Measurements from ENCODE around the gene NUDCD3. TPM values are rescaled to one million over a fixed set of nuclear protein-coding genes. Genes with fewer than 3 reads are reported as not detected.
A peak's percentile ranks its signal among the peaks of the same experiment; 100 is the strongest.

The NUDCD3 gene
- total and polyA plus RNA-seq, 8 donors = 12.9 to 147 (median 29.5) TPM

DNA sequence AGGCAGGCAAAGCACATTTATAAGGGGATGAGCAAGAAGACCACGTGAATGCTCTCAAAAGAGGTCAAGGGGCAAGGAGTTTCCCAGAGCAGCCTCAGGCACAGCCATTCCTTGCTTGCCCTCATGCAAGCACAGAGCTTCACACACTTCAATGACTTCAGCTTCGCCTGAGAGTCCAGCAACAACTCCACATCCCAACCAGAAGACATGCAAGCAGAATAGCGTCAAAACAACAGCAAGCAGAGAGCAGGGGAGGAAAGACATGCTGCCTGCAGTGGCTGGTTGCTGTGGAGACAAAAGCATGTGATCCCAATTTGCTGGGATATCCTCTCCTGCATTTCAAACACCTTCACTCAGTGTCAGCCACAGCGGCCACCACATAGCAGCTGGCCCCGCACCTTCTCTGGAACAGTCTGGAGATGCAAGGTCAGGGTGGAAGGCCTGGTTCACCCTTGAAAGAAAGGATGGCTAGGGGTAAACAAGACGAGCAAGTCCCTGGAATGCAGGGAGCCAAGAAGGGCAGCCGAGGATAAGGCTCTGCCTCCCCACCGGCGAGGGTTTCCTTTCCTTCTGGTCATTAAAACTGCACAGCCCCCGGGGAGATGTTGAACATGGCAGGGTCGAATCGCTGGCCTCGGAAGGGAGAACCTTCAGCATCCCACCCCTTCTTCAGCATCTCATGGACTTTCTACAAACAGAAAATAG lies 104.9 kb downstream of the NUDCD3 start:
- DNase-seq = peak in 1 of 2 donors; percentile 22
- peaks cover 40 to 100% (median 99%) of the 10 kb centered on the region in 4 donors for H3K36me3 ChIP-seq
- H3K4me1 ChIP-seq = no peaks in the 10 kb centered on the region
- H3K9me3 ChIP-seq = no peaks in the 10 kb centered on the region
- intact Hi-C loops (cut with DNase I; ENCODE audit: low total_unique reads) = no loop called here
- TF ChIP-seq, protein P1, sequence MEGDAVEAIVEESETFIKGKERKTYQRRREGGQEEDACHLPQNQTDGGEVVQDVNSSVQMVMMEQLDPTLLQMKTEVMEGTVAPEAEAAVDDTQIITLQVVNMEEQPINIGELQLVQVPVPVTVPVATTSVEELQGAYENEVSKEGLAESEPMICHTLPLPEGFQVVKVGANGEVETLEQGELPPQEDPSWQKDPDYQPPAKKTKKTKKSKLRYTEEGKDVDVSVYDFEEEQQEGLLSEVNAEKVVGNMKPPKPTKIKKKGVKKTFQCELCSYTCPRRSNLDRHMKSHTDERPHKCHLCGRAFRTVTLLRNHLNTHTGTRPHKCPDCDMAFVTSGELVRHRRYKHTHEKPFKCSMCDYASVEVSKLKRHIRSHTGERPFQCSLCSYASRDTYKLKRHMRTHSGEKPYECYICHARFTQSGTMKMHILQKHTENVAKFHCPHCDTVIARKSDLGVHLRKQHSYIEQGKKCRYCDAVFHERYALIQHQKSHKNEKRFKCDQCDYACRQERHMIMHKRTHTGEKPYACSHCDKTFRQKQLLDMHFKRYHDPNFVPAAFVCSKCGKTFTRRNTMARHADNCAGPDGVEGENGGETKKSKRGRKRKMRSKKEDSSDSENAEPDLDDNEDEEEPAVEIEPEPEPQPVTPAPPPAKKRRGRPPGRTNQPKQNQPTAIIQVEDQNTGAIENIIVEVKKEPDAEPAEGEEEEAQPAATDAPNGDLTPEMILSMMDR (IDR thresholded peaks at IDR 0.05) = no peak
- TF ChIP-seq POLR2A (IDR thresholded peaks at IDR 0.05) = no peak
- no peak for TF ChIP-seq POLR2AphosphoS5 (IDR thresholded peaks at IDR 0.05)
- no peak for TF ChIP-seq EP300 (IDR thresholded peaks at IDR 0.05)
- H3K27me3 ChIP-seq = no peaks in the 10 kb centered on the region
- no peak overlapping the region for H3K4me3 ChIP-seq
- no peak overlapping the region for H3K27ac ChIP-seq
- 72 to 82% (median 79%) methylated on average over 10 to 13 of the region's 13 CpGs for WGBS, 5 donors

DNA sequence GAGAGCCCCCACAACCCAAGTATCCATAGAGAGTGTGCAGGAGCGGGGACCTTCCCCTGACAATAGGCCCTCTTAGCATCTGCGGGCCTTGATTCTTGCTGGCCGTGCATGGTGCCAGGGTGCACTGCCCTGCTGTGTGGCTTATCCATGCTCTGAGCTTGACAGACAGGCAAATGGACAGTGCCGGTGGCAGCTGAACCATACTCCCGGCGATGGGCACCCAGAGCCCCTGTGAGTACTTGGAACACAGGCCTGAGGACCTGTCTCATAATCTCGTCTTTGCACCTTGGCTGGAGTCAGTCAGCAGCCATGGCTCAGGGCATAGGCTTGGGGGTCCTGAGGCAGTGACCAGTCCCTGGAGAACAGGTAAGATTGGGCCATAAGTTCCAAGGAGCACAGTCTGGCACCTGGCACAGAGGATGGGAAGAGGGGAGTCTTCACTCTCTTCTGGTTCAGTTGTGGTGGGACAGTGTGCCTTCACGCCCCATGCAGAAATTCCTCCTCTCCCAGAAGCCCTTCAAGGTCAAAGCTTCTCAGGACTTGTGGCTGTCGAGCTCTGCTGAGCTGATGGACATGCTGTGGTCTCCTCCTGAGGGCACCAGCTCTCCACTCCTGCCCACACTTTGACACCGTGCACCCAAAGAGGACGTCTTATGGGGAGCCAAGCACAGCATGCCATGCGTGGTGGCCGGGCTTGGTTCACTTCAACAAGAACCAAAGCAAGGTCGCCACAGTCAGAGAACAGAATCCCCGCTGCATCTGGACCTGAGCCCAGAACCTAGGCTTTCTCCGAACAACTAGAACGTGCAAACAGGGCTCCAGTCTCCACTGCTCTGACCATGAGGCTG lies 105.6 kb downstream of the NUDCD3 start:
- TF ChIP-seq, protein P1 (IDR thresholded peaks at IDR 0.05) = no peak
- TF ChIP-seq EP300 (IDR thresholded peaks at IDR 0.05) (no peak), POLR2AphosphoS5 (IDR thresholded peaks at IDR 0.05) (no peak), POLR2A (IDR thresholded peaks at IDR 0.05) (no peak)
- H3K27ac ChIP-seq = no peak overlapping the region
- H3K27me3 ChIP-seq = no peaks in the 10 kb centered on the region
- H3K4me3 ChIP-seq = no peak overlapping the region
- intact Hi-C loops (cut with DNase I; ENCODE audit: low total_unique reads) = no loop called here
- no peaks in the 10 kb centered on the region for H3K4me1 ChIP-seq
- DNase-seq = peak in 1 of 2 donors; percentile 22
- WGBS, 5 donors = 84 to 93% (median 91%) methylated on average over 13 to 17 of the region's 17 CpGs
- H3K9me3 ChIP-seq = no peaks in the 10 kb centered on the region
- H3K36me3 ChIP-seq = peaks cover 32 to 93% (median 91%) of the 10 kb centered on the region in 4 donors

DNA sequence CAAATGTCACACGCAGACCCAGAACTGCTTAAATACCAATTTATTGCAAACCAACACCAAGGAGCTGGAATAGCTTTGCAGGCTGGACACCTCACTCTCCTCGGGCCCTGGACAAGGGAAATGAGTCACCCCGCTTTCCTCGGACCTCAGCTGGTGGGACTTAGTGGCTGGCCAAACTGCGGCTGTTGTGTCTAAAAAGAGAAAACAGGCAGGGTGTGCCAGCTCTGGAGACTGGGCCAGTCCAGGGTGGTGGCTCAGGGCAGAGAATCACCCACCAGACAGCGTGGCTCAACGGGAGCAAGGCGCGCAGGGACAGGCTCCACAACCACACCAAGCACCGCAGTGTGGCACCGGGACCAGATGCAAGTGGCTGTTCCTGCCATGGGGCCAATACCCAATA lies 106.9 kb downstream of the NUDCD3 start:
- TF ChIP-seq POLR2AphosphoS5 (IDR thresholded peaks at IDR 0.05) = no peak
- TF ChIP-seq EP300 (IDR thresholded peaks at IDR 0.05) = no peak
- TF ChIP-seq POLR2A (IDR thresholded peaks at IDR 0.05) = no peak
- TF ChIP-seq, protein P1 (IDR thresholded peaks at IDR 0.05) = no peak
- Histone ChIP-seq H3K4me3 (no peak overlapping the region), H3K4me1 (no peaks in the 10 kb centered on the region), H3K27ac (no peak overlapping the region), H3K27me3 (no peaks in the 10 kb centered on the region), H3K9me3 (no peaks in the 10 kb centered on the region), H3K36me3 (peaks cover 26 to 81% (median 79%) of the 10 kb centered on the region in 4 donors)
- peak in 1 of 2 donors; percentile 21 for DNase-seq
- 76 to 86% (median 85%) methylated on average over 11 of the region's 11 CpGs for WGBS, 5 donors
- intact Hi-C loops (cut with DNase I; ENCODE audit: low total_unique reads) = no loop called here

DNA sequence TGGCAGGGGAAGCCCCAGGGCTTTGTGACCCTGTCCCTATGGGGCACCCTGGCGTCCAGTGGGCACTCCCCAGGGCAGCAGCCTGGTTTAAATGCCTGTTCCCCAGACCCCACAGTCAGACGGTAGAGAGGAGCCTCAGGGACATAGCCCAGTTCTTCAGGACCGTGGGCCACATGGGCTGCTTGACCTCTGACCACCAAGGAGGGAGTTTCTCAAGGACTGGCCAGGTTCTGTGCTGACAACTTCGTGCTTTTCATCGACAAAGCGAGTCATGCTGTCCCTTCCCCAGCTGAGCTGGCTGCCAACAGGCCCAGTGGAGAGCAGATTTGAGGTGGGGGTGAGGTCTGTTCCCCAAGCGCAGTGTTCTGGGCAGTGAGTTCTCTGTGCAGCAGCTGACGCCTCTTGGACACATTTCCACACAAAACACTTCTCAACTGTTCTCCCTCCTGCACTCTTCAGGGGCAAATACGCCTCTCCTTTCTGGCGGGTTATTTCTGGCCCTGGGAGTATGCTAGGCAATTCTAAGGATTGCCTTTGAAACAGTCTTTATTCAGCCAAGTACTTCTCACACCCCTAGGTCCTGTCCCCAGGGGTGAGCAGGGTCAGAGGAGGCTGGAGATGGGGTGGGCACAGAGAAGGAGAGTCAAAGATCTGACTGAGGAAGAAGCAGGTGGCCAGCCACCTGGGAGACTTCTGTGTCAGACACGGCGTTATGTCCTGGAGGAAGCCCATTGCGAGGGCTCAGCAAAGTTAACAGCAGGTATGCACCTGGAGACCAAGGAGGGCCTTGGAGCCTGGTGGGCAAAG lies 107.8 kb downstream of the NUDCD3 start:
- DNase-seq = peak; percentile 2 to 13
- WGBS, 5 donors = 82 to 87% (median 86%) methylated on average over 13 of the region's 13 CpGs
- no peak overlapping the region for H3K4me3 ChIP-seq
- TF ChIP-seq EP300 (IDR thresholded peaks at IDR 0.05) = no peak
- H3K27ac ChIP-seq = no peak overlapping the region
- no peaks in the 10 kb centered on the region for H3K9me3 ChIP-seq
- no peaks in the 10 kb centered on the region for H3K4me1 ChIP-seq
- peaks cover 22 to 72% (median 70%) of the 10 kb centered on the region in 4 donors for H3K36me3 ChIP-seq
- no peaks in the 10 kb centered on the region for H3K27me3 ChIP-seq
- intact Hi-C loops (cut with DNase I; ENCODE audit: low total_unique reads) = no loop called here
